HEK293 (cell line): ENCODE results near the gene HOXA3.

Experiments
- BCL11B ChIP-seq: fragments of 450-650 bp; formaldehyde crosslinking; IDR thresholded peaks from 2 replicates; pipeline ENCODE4 v1.5.1; 2016; ENCODE audit warnings: low read depth, missing biosample characterization, missing genetic modification characterization
- FEZF1 ChIP-seq: fragments of 450-650 bp; formaldehyde crosslinking; IDR thresholded peaks from 2 replicates; pipeline ENCODE4 v1.5.1; 2016; ENCODE audit warnings: missing biosample characterization, missing genetic modification characterization
- GFI1B ChIP-seq: fragments of 450-650 bp; formaldehyde crosslinking; IDR thresholded peaks from 2 replicates; pipeline ENCODE4 v1.5.1; 2016; ENCODE audit warnings: missing biosample characterization, missing genetic modification characterization
- HOXC10 ChIP-seq: sonication (generic); formaldehyde crosslinking; IDR thresholded peaks from 2 replicates; pipeline ENCODE4 v1.8.1; 2023; ENCODE audit warnings: mild to moderate bottlenecking, missing genetic modification reagents
- HOXD13 ChIP-seq: sonication (generic); formaldehyde crosslinking; IDR thresholded peaks from 2 replicates; pipeline ENCODE4 v1.8.0; 2022; ENCODE audit warnings: missing genetic modification reagents, borderline replicate concordance
- IKZF3 ChIP-seq: fragments of 450-650 bp; IDR thresholded peaks from 2 replicates; pipeline ENCODE4 v1.5.0; 2018; ENCODE audit warnings: missing biosample characterization, mild to moderate bottlenecking, missing genetic modification characterization, moderate library complexity
- KLF7 ChIP-seq: fragments of 450-650 bp; formaldehyde crosslinking; IDR thresholded peaks from 2 replicates; pipeline ENCODE4 v1.5.1; 2016; ENCODE audit warnings: missing biosample characterization, missing genetic modification characterization, borderline replicate concordance
- SCRT1 ChIP-seq: fragments of 450-650 bp; formaldehyde crosslinking; IDR thresholded peaks from 2 replicates; pipeline ENCODE4 v1.5.1; 2016; ENCODE audit warnings: missing biosample characterization, missing genetic modification characterization, borderline replicate concordance
- SETDB1 ChIP-seq: IDR thresholded peaks from one replicate; pipeline ENCODE4 v1.6.1; 2017; ENCODE audit warnings: mild to moderate bottlenecking, low read length, moderate library complexity, mixed read lengths; ENCODE audit not compliant: insufficient read length
- ZBTB17 ChIP-seq: fragments of 450-650 bp; formaldehyde crosslinking; IDR thresholded peaks from 2 replicates; pipeline ENCODE4 v1.5.1; 2016; ENCODE audit warnings: missing biosample characterization, missing genetic modification characterization
- ZBTB20 ChIP-seq: fragments of 450-650 bp; formaldehyde crosslinking; IDR thresholded peaks from 2 replicates; pipeline ENCODE4 v1.5.1; 2016; ENCODE audit warnings: missing biosample characterization, missing genetic modification characterization
- ZBTB44 ChIP-seq: fragments of 450-650 bp; IDR thresholded peaks from 2 replicates; pipeline ENCODE4 v1.5.1; 2018; ENCODE audit warnings: missing biosample characterization, mild to moderate bottlenecking, missing genetic modification characterization
- ZBTB48 ChIP-seq: fragments of 450-650 bp; formaldehyde crosslinking; IDR thresholded peaks from 2 replicates; pipeline ENCODE4 v1.5.1; 2016; ENCODE audit warnings: missing biosample characterization, missing genetic modification characterization
- ZNF211 ChIP-seq: fragments of 450-650 bp; formaldehyde crosslinking; IDR thresholded peaks from 2 replicates; pipeline ENCODE4 v1.5.1; 2016; ENCODE audit warnings: low read depth, missing biosample characterization, missing genetic modification characterization
- ZNF302 ChIP-seq: fragments of 450-650 bp; formaldehyde crosslinking; IDR thresholded peaks from 2 replicates; pipeline ENCODE4 v1.5.1; 2016; ENCODE audit warnings: missing biosample characterization, missing genetic modification characterization, low read depth
- ZNF354C ChIP-seq: fragments of 450-650 bp; formaldehyde crosslinking; IDR thresholded peaks from 2 replicates; pipeline ENCODE4 v1.5.1; 2016; ENCODE audit warnings: missing biosample characterization, missing genetic modification characterization, low read depth, borderline replicate concordance
- ZNF398 ChIP-seq: fragments of 450-650 bp; formaldehyde crosslinking; IDR thresholded peaks from 2 replicates; pipeline ENCODE4 v1.5.1; 2017; ENCODE audit warnings: missing biosample characterization, missing genetic modification characterization
- ZNF518A ChIP-seq: fragments of 450-650 bp; formaldehyde crosslinking; conservative IDR thresholded peaks from 2 replicates; pipeline ENCODE4 v1.5.1; 2016; ENCODE audit warnings: low read depth, missing biosample characterization, missing genetic modification characterization
- ZNF624 ChIP-seq: fragments of 450-650 bp; formaldehyde crosslinking; IDR thresholded peaks from 2 replicates; pipeline ENCODE4 v1.5.1; 2017; ENCODE audit warnings: missing biosample characterization, missing genetic modification characterization
- ZNF645 ChIP-seq: fragments of 450-650 bp; formaldehyde crosslinking; IDR thresholded peaks from 2 replicates; pipeline ENCODE4; 2016; ENCODE audit warnings: missing biosample characterization, missing genetic modification characterization
- ZNF670 ChIP-seq: fragments of 450-650 bp; formaldehyde crosslinking; IDR thresholded peaks from 2 replicates; pipeline ENCODE4 v1.5.1; 2016; ENCODE audit warnings: missing biosample characterization, missing genetic modification characterization, low read depth
- ZNF692 ChIP-seq: fragments of 450-650 bp; formaldehyde crosslinking; IDR thresholded peaks from 2 replicates; pipeline ENCODE4 v1.5.1; 2016; ENCODE audit warnings: missing biosample characterization, missing genetic modification characterization
- ZNF843 ChIP-seq: fragments of 450-650 bp; formaldehyde crosslinking; IDR thresholded peaks from 2 replicates; pipeline ENCODE4 v1.5.1; 2016; ENCODE audit warnings: missing biosample characterization, missing genetic modification characterization
- ZSCAN4 ChIP-seq: fragments of 450-650 bp; formaldehyde crosslinking; IDR thresholded peaks from 2 replicates; pipeline ENCODE4 v1.5.1; 2017; ENCODE audit warnings: missing biosample characterization, missing genetic modification characterization

Gene HOXA3

GRCh38 chr7:27180431-27181420 is 28.3 kb upstream of the HOXA3 start (continued):
- TF ChIP-seq ZNF211 (tag by site-specific recombination) (no peak), ZNF302 (tag by site-specific recombination) (no peak), IKZF3 (tag by site-specific recombination) (peak; percentile 56; the same call in 1 of the 2 replicates), HOXC10 (CRISPR knock-in tag) (no peak), KLF7 (tag by site-specific recombination) (no peak), ZBTB17 (tag by site-specific recombination) (no peak), FEZF1 (tag by site-specific recombination) (peak; percentile 54; the same call in 1 of the 2 replicates), ZSCAN4 (tag by site-specific recombination) (no peak), SCRT1 (tag by site-specific recombination) (no peak), ZBTB44 (tag by site-specific recombination) (no peak), GFI1B (tag by site-specific recombination) (no peak), ZNF624 (no peak), ZNF518A (tag by site-specific recombination) (no peak), ZBTB20 (tag by site-specific recombination) (peak; percentile 28), BCL11B (no peak), ZNF645 (no peak), ZNF354C (tag by site-specific recombination) (no peak), ZNF670 (tag by site-specific recombination) (no peak), ZBTB48 (tag by site-specific recombination) (no peak), ZNF398 (tag by site-specific recombination) (peak; percentile 48; the same call in 1 of the 2 replicates), ZNF692 (tag by site-specific recombination) (no peak), ZNF843 (tag by site-specific recombination) (no peak), SETDB1 (no peak), HOXD13 (no peak)
